Peyer's patch (tissue), 4 donors: ENCODE data around the gene CCDC3.

ENCODE experiments used
- CTCF ChIP-seq, 6 experiments: fragments of 450-650 bp in 4 of 6; fragments of 200-600 bp in 2 of 6; sonication (generic) in 1 of 6; IDR thresholded peaks; one replicate each; pipeline ENCODE4 v1.5.1; 2017 to 2019; ENCODE audit warnings: antibody characterized with exemption in 6 of 6, mild to moderate bottlenecking in 3 of 6, moderate library complexity in 1 of 6
- POLR2A ChIP-seq, 2 donors: fragments of 450-650 bp; IDR thresholded peaks; one replicate each; pipeline ENCODE4 v1.5.1; 2017; ENCODE audit warnings: antibody characterized with exemption in 2 of 2, mild to moderate bottlenecking in 2 of 2, moderate library complexity in 2 of 2

DNA sequence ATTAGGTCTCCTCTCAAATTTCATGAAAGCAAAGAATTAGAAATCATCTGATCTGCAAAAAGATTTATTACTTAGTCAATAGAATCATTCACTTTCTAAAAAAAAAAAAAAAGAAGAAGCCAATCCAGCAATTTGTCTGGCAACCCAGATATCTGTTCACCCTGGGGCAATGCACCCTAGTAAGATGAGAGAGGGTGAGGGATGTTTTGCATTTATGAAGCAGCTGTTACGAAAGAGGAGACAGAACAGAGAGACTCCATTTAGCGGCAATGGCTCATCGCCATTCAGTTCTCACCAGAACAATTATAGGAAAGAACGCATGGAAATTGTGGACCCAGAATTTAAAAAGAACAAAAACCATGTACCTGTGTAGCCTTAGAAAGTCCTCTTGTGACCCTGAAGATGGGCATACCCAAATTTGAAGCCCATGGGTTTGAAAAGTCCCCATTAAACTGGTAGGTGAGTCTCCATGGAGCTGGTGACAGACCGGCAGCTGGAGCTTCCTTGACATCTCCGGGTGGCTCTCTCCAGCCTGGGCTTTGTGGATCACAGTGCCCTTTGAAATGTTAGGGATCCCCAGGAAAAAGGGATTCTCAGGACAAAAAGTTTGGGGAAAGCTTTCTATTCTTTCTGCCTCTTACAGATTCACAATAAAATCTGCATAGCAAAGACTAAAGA, 45.5 kb upstream of the CCDC3 start:
- TF ChIP-seq CTCF (IDR thresholded peaks at IDR 0.05): no peak
- TF ChIP-seq POLR2A (IDR thresholded peaks at IDR 0.05): no peak
